Peyer's patch (tissue), 4 donors: ENCODE measurements around the gene SLC26A1. TPM values are rescaled to one million over a fixed set of nuclear protein-coding genes. Genes with fewer than 3 reads are reported as not detected.

Experiments
- DNase-seq, 3 donors: peaks; one replicate each; pipeline ENCODE4 v3.0.0-alpha.2; 2017 to 2019
- H3K27ac ChIP-seq, 4 donors: fragments of 200-600 bp; sonication (generic); one replicate each; pipeline ENCODE4 v1.5.1; 2016 to 2019
- H3K27me3 ChIP-seq, 2 donors: fragments of 200-600 bp; sonication (generic); one replicate each; pipeline ENCODE4 v1.5.1; 2019
- H3K36me3 ChIP-seq, 3 donors: fragments of 200-600 bp; sonication (generic); one replicate each; pipeline ENCODE4 v1.5.1; 2016 to 2019
- H3K4me1 ChIP-seq, 4 donors: fragments of 200-600 bp; sonication (generic); one replicate each; pipeline ENCODE4 v1.5.1; 2016 to 2019
- H3K4me3 ChIP-seq, 4 donors: fragments of 200-600 bp; sonication (generic); 1 replicate in 3 of 4; 2 replicates in 1 of 4; pipeline ENCODE4 v1.5.1; 2016 to 2019; ENCODE audit warnings: mild to moderate bottlenecking in 1 of 4
- H3K9me3 ChIP-seq, 4 donors: fragments of 200-600 bp; sonication (generic); one replicate each; pipeline ENCODE4 v1.5.1; 2016 to 2019; ENCODE audit warnings: mild to moderate bottlenecking in 1 of 4
- CTCF ChIP-seq, 6 experiments: fragments of 450-650 bp in 4 of 6; fragments of 200-600 bp in 2 of 6; sonication (generic) in 1 of 6; IDR thresholded peaks; one replicate each; pipeline ENCODE4 v1.5.1; 2017 to 2019; ENCODE audit warnings: antibody characterized with exemption in 6 of 6, mild to moderate bottlenecking in 3 of 6, moderate library complexity in 1 of 6
- POLR2A ChIP-seq, 2 donors: fragments of 450-650 bp; IDR thresholded peaks; one replicate each; pipeline ENCODE4 v1.5.1; 2017; ENCODE audit warnings: antibody characterized with exemption in 2 of 2, mild to moderate bottlenecking in 2 of 2, moderate library complexity in 2 of 2
- total RNA-seq, 4 donors: library from RNA; depleted of rRNA; stranded (reverse); fragments of >200 nt; gene quantifications; one replicate each; pipeline ENCODE4 v1.1.0, GENCODE V29; 2016

Gene SLC26A1
- total RNA-seq, 4 donors from 2014 or later, result 0.83 to 35.7 (median 24.3) TPM

DNA sequence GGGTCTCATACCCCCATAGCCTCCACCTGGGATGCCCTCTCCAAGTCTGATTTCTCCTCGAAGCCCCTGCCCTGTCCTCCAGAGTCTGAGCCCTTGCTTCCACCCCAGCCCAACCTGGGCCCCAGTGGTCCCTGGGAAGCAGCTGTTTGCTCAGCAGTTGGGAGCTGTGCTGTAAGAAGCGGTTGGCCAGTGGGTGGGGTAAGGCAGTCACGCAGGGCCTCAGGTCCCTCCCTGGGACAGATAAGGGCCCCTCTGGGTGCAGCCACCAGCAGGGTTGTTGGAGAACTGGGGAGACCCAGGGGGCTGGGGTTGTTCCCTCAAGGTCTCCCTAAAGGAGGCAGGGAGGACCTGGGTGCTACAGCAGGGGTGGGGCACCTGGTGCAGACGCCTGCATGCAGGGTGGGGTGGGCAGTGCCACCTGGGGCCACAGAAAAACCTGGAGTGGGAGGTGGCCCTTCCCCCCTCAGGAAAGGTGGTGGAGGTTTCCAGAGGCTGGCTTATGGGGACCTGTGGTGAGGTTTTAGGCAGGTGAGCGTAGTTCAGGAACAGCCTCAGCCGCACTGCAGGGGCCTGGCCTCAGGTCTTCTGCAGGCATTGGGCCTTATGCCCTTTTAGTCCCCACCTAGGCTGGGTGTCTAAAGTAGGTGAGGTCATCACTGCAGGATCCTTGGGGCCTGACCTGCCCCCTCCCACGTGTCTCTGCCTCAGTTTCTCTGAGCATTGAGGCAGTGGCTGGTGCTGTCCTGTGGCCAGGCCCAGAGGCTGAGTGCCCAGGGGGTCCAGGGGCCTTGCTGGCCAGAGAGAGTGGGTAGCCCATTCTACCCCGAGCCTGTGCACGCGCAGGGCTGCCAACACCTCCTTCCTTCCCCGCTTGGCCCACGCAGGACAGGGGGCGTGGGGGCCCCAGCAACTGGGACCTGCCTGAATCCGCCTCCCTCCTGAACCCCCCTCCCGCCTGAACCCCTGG lies 3.1 kb upstream of the SLC26A1 start:
- no peaks in the 10 kb centered on the region for H3K9me3 ChIP-seq
- DNase-seq, result no peak
- H3K36me3 ChIP-seq, result no peaks in the 10 kb centered on the region
- peaks cover 0 to 31% of the 10 kb centered on the region in 2 donors for H3K27me3 ChIP-seq
- TF ChIP-seq POLR2A (IDR thresholded peaks at IDR 0.05) (no peak), CTCF (IDR thresholded peaks at IDR 0.05) (no peak)
- H3K27ac ChIP-seq, result no peak overlapping the region
- no peak overlapping the region for H3K4me3 ChIP-seq
- H3K4me1 ChIP-seq, result peaks cover 0 to 35% (median 8%) of the 10 kb centered on the region in 4 donors

DNA sequence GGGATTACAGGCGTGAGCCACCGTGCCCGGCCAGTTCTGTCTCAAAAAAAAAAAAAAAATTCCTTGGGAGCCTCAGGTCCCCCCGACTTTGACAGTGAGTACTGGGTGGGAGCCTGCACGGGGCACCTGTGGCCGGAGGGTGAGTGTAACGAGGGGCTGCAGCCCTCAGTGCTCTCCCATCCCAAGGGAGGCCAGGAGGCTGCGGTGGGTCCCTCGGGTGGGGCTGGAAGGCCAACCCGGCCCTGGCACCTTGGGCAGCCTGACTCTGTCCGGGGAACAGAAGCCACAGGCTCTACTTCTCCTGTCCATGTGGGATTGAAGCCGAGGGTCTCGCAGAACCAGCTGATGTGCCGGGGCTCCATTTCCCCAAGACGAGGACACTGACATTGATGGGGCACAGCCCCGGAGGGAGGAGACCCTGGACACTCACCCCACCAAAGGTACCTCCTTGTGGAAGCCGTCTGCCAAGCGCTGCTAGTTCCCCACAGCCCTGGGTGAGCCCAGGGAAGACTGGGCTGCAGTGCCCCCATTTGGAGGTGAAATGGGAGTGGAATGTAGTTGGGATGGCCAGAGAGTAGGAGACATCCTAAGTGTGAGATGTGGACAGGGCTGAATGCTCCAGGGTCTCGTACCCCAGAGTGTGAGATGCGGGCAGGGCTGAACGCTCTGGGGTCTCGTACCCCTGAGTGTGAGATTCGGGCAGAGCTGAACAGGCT lies 2.3 kb upstream of the SLC26A1 start:
- peaks cover 0 to 22% of the 10 kb centered on the region in 2 donors for H3K27me3 ChIP-seq
- peaks cover 0 to 35% (median 8%) of the 10 kb centered on the region in 4 donors for H3K4me1 ChIP-seq
- H3K9me3 ChIP-seq, result no peaks in the 10 kb centered on the region

DNA sequence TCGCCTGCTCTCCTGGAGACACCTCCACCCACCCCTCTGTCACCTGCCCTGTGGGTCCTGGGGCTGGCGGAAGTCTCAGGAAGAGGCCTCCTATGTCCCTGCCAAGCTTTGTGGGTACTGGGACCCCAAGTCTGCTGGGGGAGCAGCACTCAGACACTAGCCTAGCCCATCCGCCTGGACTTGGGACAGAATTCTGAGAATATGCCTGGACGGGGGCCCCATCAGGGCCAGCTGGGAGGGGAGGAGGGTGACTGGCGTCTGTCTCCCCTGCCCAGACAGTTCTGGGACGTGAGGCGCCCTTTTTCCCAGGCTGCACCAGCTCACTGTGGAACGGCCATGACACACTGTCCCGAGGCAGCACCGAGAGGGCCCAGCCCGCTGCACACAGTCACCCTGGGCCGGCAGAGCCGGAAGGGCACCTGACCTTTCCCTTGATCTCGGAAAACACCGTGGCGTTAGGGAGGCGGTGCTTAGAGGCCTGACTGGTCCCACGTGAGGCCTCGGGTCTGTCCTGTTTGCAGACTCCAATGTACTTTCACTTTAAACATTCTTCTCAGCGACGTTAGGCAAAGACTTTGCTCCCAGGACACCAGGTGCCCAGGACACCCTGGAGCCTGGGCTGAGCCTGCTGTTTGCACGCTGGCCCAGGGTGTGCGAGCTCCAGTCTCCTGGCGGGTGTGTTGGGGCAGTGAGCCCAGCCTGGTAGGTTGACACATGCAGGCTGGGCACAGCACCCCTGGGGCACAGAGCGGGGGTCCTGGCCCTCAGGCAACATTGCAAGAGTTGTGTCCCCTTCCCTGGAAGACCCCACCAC lies 700 bp downstream of the SLC26A1 start:
- Histone ChIP-seq H3K4me3 (peak overlapping the region in 3 of 4 donors; percentile 15 to 55 (median 49)), H3K36me3 (peaks cover 0 to 23% (median 0%) of the 10 kb centered on the region in 3 donors), H3K27me3 (peaks cover 0 to 10% of the 10 kb centered on the region in 2 donors), H3K9me3 (no peaks in the 10 kb centered on the region), H3K27ac (peak overlapping the region; percentile 42 to 99 (median 90)), H3K4me1 (peaks cover 2 to 33% (median 7%) of the 10 kb centered on the region in 4 donors)
- peak in 2 of 6 experiments; percentile 21 to 23 for TF ChIP-seq CTCF (IDR thresholded peaks at IDR 0.05)
- peak; percentile 75 to 83 for TF ChIP-seq POLR2A (IDR thresholded peaks at IDR 0.05)
- peak; percentile 35 to 92 (median 92) for DNase-seq

More for the DNA sequence above, 2.3 kb upstream of the SLC26A1 start:
- Histone ChIP-seq H3K4me3 (no peak overlapping the region), H3K27ac (no peak overlapping the region), H3K36me3 (peaks cover 0 to 7% (median 0%) of the 10 kb centered on the region in 3 donors)
- TF ChIP-seq POLR2A (IDR thresholded peaks at IDR 0.05) (no peak), CTCF (IDR thresholded peaks at IDR 0.05) (no peak)
- no peak for DNase-seq

DNA sequence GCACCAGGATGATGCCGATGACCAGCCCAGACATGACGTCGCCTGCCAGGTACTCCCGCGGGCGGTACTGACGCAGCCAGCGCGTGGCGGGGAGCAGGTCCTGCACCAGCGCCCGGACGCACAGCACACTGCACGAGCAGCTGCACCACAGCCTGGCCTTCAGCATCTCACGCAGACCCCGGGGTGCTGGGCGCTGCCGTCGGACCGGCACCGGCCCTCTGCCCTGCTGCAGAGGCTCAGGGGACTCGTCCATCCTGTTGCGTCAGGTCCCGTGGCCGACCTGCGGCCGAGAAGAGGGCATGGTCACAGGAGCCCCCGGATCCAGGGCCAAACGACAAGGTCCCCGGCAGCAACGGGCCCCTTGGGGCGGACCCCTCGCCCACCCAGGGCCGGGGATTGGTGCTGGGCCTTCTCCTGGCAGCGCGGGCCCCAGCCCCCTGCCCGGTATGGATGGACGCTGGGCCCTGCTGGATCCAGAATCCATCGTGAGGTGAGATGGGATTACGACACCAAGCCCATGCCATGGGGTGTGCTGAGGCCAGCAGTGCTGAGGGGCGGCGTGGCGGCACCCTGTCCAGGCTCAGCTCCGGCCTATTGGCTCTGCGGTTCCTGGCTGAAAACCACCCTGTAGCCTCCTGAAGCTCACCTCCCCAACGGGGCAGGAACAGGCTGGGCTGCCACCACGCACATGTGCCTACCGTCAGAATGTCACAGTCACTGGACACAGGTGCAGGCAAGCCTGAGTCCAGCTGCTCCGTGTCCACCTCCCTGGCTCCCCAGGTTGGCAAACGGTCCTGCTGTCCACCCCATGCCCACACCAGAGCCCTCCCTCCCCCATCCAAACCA lies 1.5 kb downstream of the SLC26A1 start:
- peaks cover 3 to 27% (median 7%) of the 10 kb centered on the region in 4 donors for H3K4me1 ChIP-seq
- peak overlapping the region in 2 of 4 donors; percentile 49 to 55 for H3K4me3 ChIP-seq
- peaks cover 0 to 23% (median 0%) of the 10 kb centered on the region in 3 donors for H3K36me3 ChIP-seq
- DNase-seq, result no peak
- TF ChIP-seq POLR2A (IDR thresholded peaks at IDR 0.05) (no peak), CTCF (IDR thresholded peaks at IDR 0.05) (no peak)
- H3K27ac ChIP-seq, result peak overlapping the region; percentile 42 to 99 (median 90)
- H3K9me3 ChIP-seq, result no peaks in the 10 kb centered on the region
- peaks cover 0 to 2% of the 10 kb centered on the region in 2 donors for H3K27me3 ChIP-seq
